HepG2 (cell line): ENCODE data around the gene DRAP1. TPM values are rescaled to one million over a fixed set of nuclear protein-coding genes. Genes with fewer than 3 reads are reported as not detected.

Source experiments
- ARNT ChIP-seq: fragments of 450-650 bp; IDR thresholded peaks from 2 replicates; pipeline ENCODE4 v1.6.1; 2017
- FIP1L1 ChIP-seq: fragments of 200-400 bp; formaldehyde crosslinking; IDR thresholded peaks from 2 replicates; pipeline ENCODE4 v1.6.1; 2018; ENCODE audit warnings: low read depth, mild to moderate bottlenecking, low read length, moderate library complexity, borderline replicate concordance; ENCODE audit not compliant: insufficient read depth
- FOXM1 ChIP-seq: sonication (generic); formaldehyde crosslinking; IDR thresholded peaks from 2 replicates; pipeline ENCODE4 v1.5.0; 2020; ENCODE audit warnings: missing genetic modification reagents
- HMGXB4 ChIP-seq, 2 experiments: sonication (generic) in 1 of 2; formaldehyde crosslinking in 1 of 2; IDR thresholded peaks; 2 replicates each; pipeline versions ENCODE4 v1.4.0 to v1.6.1; 2018 to 2020; ENCODE audit warnings: missing genetic modification reagents in 2 of 2, borderline replicate concordance in 1 of 2, low read depth in 1 of 2, mild to moderate bottlenecking in 1 of 2, missing biosample characterization in 1 of 2
- HNRNPK ChIP-seq: fragments of 200-400 bp; formaldehyde crosslinking; IDR thresholded peaks from 2 replicates; pipeline ENCODE4 v1.6.1; 2018; ENCODE audit warnings: low read length, low read depth, moderate library complexity, mild to moderate bottlenecking; ENCODE audit not compliant: poor library complexity, severe bottlenecking
- HNRNPLL ChIP-seq: fragments of 200-400 bp; formaldehyde crosslinking; IDR thresholded peaks from 2 replicates; pipeline ENCODE4 v1.6.1; 2017; ENCODE audit warnings: mild to moderate bottlenecking, low read depth, low read length; ENCODE audit not compliant: poor library complexity, severe bottlenecking
- KDM3A ChIP-seq: IDR thresholded peaks from 2 replicates; pipeline ENCODE4 v1.6.1; 2018; ENCODE audit warnings: low read depth, missing compliant biosample characterization
- MED13 ChIP-seq: sonication (generic); formaldehyde crosslinking; IDR thresholded peaks from 2 replicates; pipeline ENCODE4 v1.5.0; 2020; ENCODE audit warnings: missing genetic modification reagents
- PAF1 ChIP-seq: IDR thresholded peaks from 2 replicates; pipeline ENCODE4 v1.6.1; 2016; ENCODE audit warnings: missing genetic modification reagents, missing compliant biosample characterization
- PHF20 ChIP-seq: sonication (generic); formaldehyde crosslinking; IDR thresholded peaks from 2 replicates; pipeline ENCODE4 v1.5.0; 2020; ENCODE audit warnings: mild to moderate bottlenecking, missing genetic modification reagents
- SALL1 ChIP-seq: sonication (generic); formaldehyde crosslinking; IDR thresholded peaks from 2 replicates; pipeline ENCODE4 v1.8.0; 2022; ENCODE audit warnings: mild to moderate bottlenecking, missing genetic modification reagents
- SIX1 ChIP-seq: sonication (generic); formaldehyde crosslinking; IDR thresholded peaks from 2 replicates; pipeline ENCODE4 v1.4.0; 2020; ENCODE audit warnings: missing genetic modification reagents, borderline replicate concordance
- SP140L ChIP-seq: sonication (generic); formaldehyde crosslinking; IDR thresholded peaks from 2 replicates; pipeline ENCODE4 v1.4.0; 2020; ENCODE audit warnings: missing genetic modification reagents, borderline replicate concordance
- TAF1 ChIP-seq: sonication (generic); formaldehyde crosslinking; IDR thresholded peaks from 2 replicates; pipeline ENCODE4 v1.4.0; 2020; ENCODE audit warnings: missing genetic modification reagents
- ZFX ChIP-seq: sonication (generic); formaldehyde crosslinking; IDR thresholded peaks from 2 replicates; pipeline ENCODE4 v1.4.0; 2020; ENCODE audit warnings: mild to moderate bottlenecking, low read depth, missing genetic modification reagents, moderate library complexity
- ZNF331 ChIP-seq: sonication (generic); formaldehyde crosslinking; IDR thresholded peaks from 2 replicates; pipeline ENCODE4 v1.4.0; 2020; ENCODE audit warnings: missing genetic modification reagents
- ZNF431 ChIP-seq: sonication (generic); formaldehyde crosslinking; IDR thresholded peaks from 2 replicates; pipeline ENCODE4 v1.9.0; 2022; ENCODE audit warnings: missing genetic modification reagents, low read depth, mild to moderate bottlenecking, borderline replicate concordance
- ZNF557 ChIP-seq: sonication (generic); formaldehyde crosslinking; IDR thresholded peaks from 2 replicates; pipeline ENCODE4 v1.4.0; 2020; ENCODE audit warnings: missing genetic modification reagents
- ZNF567 ChIP-seq: sonication (generic); formaldehyde crosslinking; IDR thresholded peaks from 2 replicates; pipeline ENCODE4 v1.8.1; 2023; ENCODE audit warnings: mild to moderate bottlenecking, missing genetic modification reagents, borderline replicate concordance
- ZNF598 ChIP-seq: sonication (generic); formaldehyde crosslinking; IDR thresholded peaks from 2 replicates; pipeline ENCODE4 v1.5.1; 2020; ENCODE audit warnings: mild to moderate bottlenecking, missing genetic modification reagents, borderline replicate concordance
- ZNF619 ChIP-seq: sonication (generic); formaldehyde crosslinking; IDR thresholded peaks from 2 replicates; pipeline ENCODE4 v1.4.0; 2020; ENCODE audit warnings: mild to moderate bottlenecking, missing genetic modification reagents
- ZNF629 ChIP-seq: sonication (generic); formaldehyde crosslinking; conservative IDR thresholded peaks from 2 replicates; pipeline ENCODE4 v1.5.0; 2020; ENCODE audit warnings: missing genetic modification reagents
- ZNF792 ChIP-seq: IDR thresholded peaks from 2 replicates; pipeline ENCODE4 v1.6.1; 2016
- polyA plus RNA-seq, 8 experiments: library from polyadenylated mRNA; depleted of rRNA in 3 of 8; stranded (reverse) in 7 of 8; unstranded in 1 of 8; fragments of >200 nt; fragmentation: Illumina TruSeq in 4 of 8; extraction: Trizol in 4 of 8; gene quantifications; 2 replicates each; pipeline versions ENCODE4 v1.2.1 to v1.2.3, GENCODE V29; 2011 to 2016; ENCODE audit warnings: low read depth in 4 of 8, missing spikeins in 1 of 8, mixed read lengths in 1 of 8; ENCODE audit not compliant: insufficient read depth in 1 of 8
- total RNA-seq, 5 experiments: library from RNA; depleted of rRNA; stranded (reverse); fragments of >200 nt; fragmentation: Illumina TruSeq; extraction: Trizol; gene quantifications; 2 replicates each; pipeline ENCODE4 v1.2.3, GENCODE V29; 2016; ENCODE audit warnings: low read depth in 1 of 5
- TF ChIP-seq, protein P1 (sequence below): sonication (generic); formaldehyde crosslinking; IDR thresholded peaks from 2 replicates; pipeline ENCODE4 v1.4.0; 2020; ENCODE audit warnings: missing genetic modification reagents
- TF ChIP-seq, protein P2 (sequence below): sonication (generic); formaldehyde crosslinking; conservative IDR thresholded peaks from 2 replicates; pipeline ENCODE4 v1.8.0; 2022; ENCODE audit warnings: mild to moderate bottlenecking, moderate library complexity, missing genetic modification reagents
- TF ChIP-seq, protein P3 (sequence below): IDR thresholded peaks from 2 replicates; pipeline ENCODE4 v1.6.1; 2016; ENCODE audit warnings: low read depth, borderline replicate concordance

DRAP1 gene
- total and polyA plus RNA-seq, 2 of the 13 experiments (the other 11 are each of a cell fraction or from before 2014, with no cell fraction given): 46.8 to 52.3 TPM

DNA sequence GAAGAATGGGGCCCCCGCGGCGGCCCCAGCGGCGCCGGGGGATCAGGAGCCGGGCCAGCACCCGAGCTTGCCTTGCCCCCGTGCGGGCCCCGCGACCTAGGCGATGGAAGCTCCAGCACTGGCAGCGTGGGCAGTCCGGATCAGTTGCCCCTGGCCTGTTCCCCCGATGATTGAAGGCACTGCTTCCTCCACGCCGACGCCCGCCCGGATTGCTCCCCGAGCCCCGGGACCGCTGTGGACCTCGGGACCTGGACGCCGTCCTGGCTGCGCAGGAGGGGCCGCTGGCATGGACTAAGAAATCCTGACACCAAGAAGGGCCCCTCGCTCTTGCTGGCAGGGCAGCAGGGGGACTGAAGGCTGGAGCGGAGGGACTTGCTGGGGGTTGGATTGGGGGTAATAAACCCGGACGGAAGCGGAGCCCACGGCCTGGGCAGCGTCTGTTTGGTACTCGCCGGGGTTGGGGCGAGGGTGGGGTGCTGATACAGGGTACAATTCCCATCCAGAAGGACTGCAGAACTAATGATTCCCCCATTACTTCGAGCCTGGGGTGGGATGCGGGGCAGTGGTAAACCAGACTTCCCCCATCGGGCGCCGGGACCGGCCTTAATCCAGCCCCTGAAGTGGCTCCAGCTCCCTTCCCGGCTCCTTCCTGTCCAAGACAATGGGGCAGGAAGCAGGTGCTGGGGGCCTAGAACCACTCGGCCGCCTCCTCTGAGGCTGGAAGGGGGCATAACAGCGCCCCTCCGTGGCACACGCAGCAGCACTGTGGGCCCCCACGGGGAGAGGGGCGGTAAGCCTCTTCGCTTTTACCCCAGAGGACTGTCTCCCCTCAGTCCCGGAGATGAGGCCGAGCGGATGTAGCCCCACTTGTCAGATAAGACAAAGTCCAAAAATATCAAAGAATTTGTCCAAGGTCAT lies 27.7 kb upstream of the DRAP1 start (continued):
- TF ChIP-seq HNRNPK (no peak), SALL1 (CRISPR knock-in tag) (peak; percentile 92), ZNF431 (no peak), ZFX (CRISPR knock-in tag) (peak; percentile 82), ZNF598 (CRISPR knock-in tag) (no peak), MED13 (CRISPR knock-in tag) (no peak), ZNF792 (no peak; the same call in 1 of the 2 replicates), ZNF629 (CRISPR knock-in tag) (peak; percentile 52; the same call in 1 of the 2 replicates), SIX1 (CRISPR knock-in tag) (no peak), FOXM1 (no peak), PHF20 (no peak), SP140L (no peak), KDM3A (CRISPR knock-in tag) (no peak), FIP1L1 (0 out of 2 replicates have a peak, but pooled peaks have one; percentile 18), ZNF557 (CRISPR knock-in tag) (no peak), PAF1 (CRISPR knock-in tag) (no peak; the same call in 1 of the 2 replicates), ZNF567 (no peak), ZNF331 (CRISPR knock-in tag) (no peak), TAF1 (CRISPR knock-in tag) (no peak), HMGXB4 (CRISPR knock-in tag; IDR thresholded peaks at IDR 0.05; ENCODE audit: borderline replicate concordance in 1 of 2, low read depth in 1 of 2) (peak; percentile 74 to 93; a peak in 3 of 4 replicates), ZNF619 (CRISPR knock-in tag) (no peak), HNRNPLL (no peak), ARNT (no peak)
- TF ChIP-seq, protein P1, sequence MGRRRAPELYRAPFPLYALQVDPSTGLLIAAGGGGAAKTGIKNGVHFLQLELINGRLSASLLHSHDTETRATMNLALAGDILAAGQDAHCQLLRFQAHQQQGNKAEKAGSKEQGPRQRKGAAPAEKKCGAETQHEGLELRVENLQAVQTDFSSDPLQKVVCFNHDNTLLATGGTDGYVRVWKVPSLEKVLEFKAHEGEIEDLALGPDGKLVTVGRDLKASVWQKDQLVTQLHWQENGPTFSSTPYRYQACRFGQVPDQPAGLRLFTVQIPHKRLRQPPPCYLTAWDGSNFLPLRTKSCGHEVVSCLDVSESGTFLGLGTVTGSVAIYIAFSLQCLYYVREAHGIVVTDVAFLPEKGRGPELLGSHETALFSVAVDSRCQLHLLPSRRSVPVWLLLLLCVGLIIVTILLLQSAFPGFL (CRISPR knock-in tag): no peak
- TF ChIP-seq, protein P2, sequence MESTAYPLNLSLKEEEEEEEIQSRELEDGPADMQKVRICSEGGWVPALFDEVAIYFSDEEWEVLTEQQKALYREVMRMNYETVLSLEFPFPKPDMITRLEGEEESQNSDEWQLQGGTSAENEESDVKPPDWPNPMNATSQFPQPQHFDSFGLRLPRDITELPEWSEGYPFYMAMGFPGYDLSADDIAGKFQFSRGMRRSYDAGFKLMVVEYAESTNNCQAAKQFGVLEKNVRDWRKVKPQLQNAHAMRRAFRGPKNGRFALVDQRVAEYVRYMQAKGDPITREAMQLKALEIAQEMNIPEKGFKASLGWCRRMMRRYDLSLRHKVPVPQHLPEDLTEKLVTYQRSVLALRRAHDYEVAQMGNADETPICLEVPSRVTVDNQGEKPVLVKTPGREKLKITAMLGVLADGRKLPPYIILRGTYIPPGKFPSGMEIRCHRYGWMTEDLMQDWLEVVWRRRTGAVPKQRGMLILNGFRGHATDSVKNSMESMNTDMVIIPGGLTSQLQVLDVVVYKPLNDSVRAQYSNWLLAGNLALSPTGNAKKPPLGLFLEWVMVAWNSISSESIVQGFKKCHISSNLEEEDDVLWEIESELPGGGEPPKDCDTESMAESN (CRISPR knock-in tag): no peak
- TF ChIP-seq, protein P3, sequence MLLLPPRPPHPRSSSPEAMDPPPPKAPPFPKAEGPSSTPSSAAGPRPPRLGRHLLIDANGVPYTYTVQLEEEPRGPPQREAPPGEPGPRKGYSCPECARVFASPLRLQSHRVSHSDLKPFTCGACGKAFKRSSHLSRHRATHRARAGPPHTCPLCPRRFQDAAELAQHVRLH: no peak
